GM20000 (cell line): ENCODE data around the gene ZNF385D.

Experiments used
- DNase-seq: peaks from one replicate; pipeline ENCODE4 v3.0.0; 2012; ENCODE audit warnings: low spot score
- CTCF ChIP-seq: IDR thresholded peaks from 2 replicates; pipeline ENCODE4 v1.5.1; 2012; ENCODE audit warnings: mild to moderate bottlenecking, control low read depth; ENCODE audit errors: extremely low read depth, missing control alignments

The ZNF385D gene

GRCh38 chr3:21750831-21751391 lies at the start of gene ZNF385D:
ZNF385D (minus strand) TSS chr3:21751210; CDS start chr3:21750916, 294 bp downstream.
- TF ChIP-seq CTCF = no peak
- DNase-seq = no peak

GRCh38 chr3:21798356-21799088 lies 47.5 kb upstream of the ZNF385D start:
- no peak for TF ChIP-seq CTCF
- DNase-seq = no peak

GRCh38 chr3:21795921-21796320 lies 44.9 kb upstream of the ZNF385D start:
- no peak for TF ChIP-seq CTCF
- no peak for DNase-seq

GRCh38 chr3:21795152-21795837 lies 44.3 kb upstream of the ZNF385D start:
- no peak for TF ChIP-seq CTCF
- DNase-seq = no peak

- TF ChIP-seq CTCF = no peak
- no peak for DNase-seq
Observed at GRCh38 chr3:21794291-21794690, 43.3 kb upstream of the ZNF385D start.

- no peak for DNase-seq
- no peak for TF ChIP-seq CTCF
Observed at GRCh38 chr3:21792176-21792575, 41.2 kb upstream of the ZNF385D start.

- no peak for TF ChIP-seq CTCF
- no peak for DNase-seq
Observed at GRCh38 chr3:21791356-21791755, 40.3 kb upstream of the ZNF385D start.
